ENCODE measurements around the gene PPL. TPM values are rescaled to one million over a fixed set of nuclear protein-coding genes. Genes with fewer than 3 reads are reported as not detected.
"Not testable (repeated sequence)": the region's sequence is repeated elsewhere in the genome, so short reads cannot be mapped to it uniquely, and the experiment has no call there.

Gene PPL
- total RNA-seq, 4 donors from 2014 or later = 28.7 to 84.2 (median 53.0) TPM

DNA sequence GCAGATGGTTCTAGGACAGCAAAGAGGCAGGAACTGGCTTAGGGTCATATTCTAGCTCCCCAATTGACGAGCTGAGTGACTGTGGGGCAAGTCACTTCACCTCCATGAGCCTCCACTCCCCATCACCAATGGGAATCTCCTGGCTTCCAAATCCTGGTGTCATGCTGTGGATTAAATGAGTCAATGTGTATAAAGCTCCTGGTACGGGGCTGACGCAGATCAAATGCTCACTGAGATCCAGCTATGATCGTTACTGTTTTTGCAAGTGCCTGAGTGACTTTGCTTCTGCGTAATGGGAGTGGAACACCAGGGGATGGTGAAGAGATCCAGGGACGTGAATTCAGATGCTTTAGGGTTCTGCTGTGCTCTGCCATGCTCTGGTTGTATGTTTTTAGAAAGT is 23.6 kb upstream of the PPL start:
- no peak for TF ChIP-seq POLR2A (IDR thresholded peaks at IDR 0.05)
- TF ChIP-seq CTCF (IDR thresholded peaks at IDR 0.05) = no peak
- DNase-seq = no peak
- Histone ChIP-seq H3K4me1 (peaks cover 0 to 15% (median 2%) of the 10 kb centered on the region in 4 donors), H3K9me3 (no peaks in the 10 kb centered on the region), H3K27ac (no peak overlapping the region), H3K4me3 (no peak overlapping the region), H3K27me3 (no peaks in the 10 kb centered on the region), H3K36me3 (no peaks in the 10 kb centered on the region)

GRCh38 chr16:4958510-4959438 is 21.8 kb upstream of the PPL start:
- Histone ChIP-seq H3K4me1 (peaks cover 0 to 15% (median 2%) of the 10 kb centered on the region in 4 donors), H3K27ac (peak overlapping the region in 1 of 4 donors; percentile 20), H3K4me3 (peak overlapping the region; percentile 29 to 56 (median 36)), H3K27me3 (no peaks in the 10 kb centered on the region), H3K9me3 (no peaks in the 10 kb centered on the region), H3K36me3 (no peaks in the 10 kb centered on the region)
- TF ChIP-seq POLR2A (IDR thresholded peaks at IDR 0.05) = no peak
- TF ChIP-seq CTCF (IDR thresholded peaks at IDR 0.05) = no peak
- DNase-seq = no peak

GRCh38 chr16:4957720-4958509 is 21.0 kb upstream of the PPL start, which contains the start of gene SEC14L5:
TSS of gene SEC14L5 (plus strand) at chr16:4958330. CDS start at chr16:4959324, 994 bp downstream.
- Histone ChIP-seq H3K36me3 (no peaks in the 10 kb centered on the region), H3K4me1 (peaks cover 0 to 15% (median 2%) of the 10 kb centered on the region in 4 donors), H3K27ac (peak within 1 kb of the TSS; percentile 25 to 81 (median 59)), H3K9me3 (no peaks in the 10 kb centered on the region), H3K4me3 (peak within 1 kb of the TSS; percentile 29 to 62 (median 43)), H3K27me3 (no peaks in the 10 kb centered on the region)
- peak; percentile 82 to 99 (median 97) for DNase-seq
- peak in 1 of 6 experiments; percentile 17 for TF ChIP-seq CTCF (IDR thresholded peaks at IDR 0.05)
- peak; percentile 32 to 62 for TF ChIP-seq POLR2A (IDR thresholded peaks at IDR 0.05)

GRCh38 chr16:4957420-4957719 is 20.4 kb upstream of the PPL start:
- no peaks in the 10 kb centered on the region for H3K36me3 ChIP-seq
- peaks cover 0 to 15% (median 2%) of the 10 kb centered on the region in 4 donors for H3K4me1 ChIP-seq
- no peak for DNase-seq
- H3K27me3 ChIP-seq = no peaks in the 10 kb centered on the region
- peak overlapping the region; percentile 29 to 62 (median 43) for H3K4me3 ChIP-seq
- H3K9me3 ChIP-seq = no peaks in the 10 kb centered on the region
- TF ChIP-seq POLR2A (IDR thresholded peaks at IDR 0.05) = no peak
- TF ChIP-seq CTCF (IDR thresholded peaks at IDR 0.05) = no peak
- peak overlapping the region; percentile 25 to 81 (median 59) for H3K27ac ChIP-seq

- no peak for TF ChIP-seq POLR2A (IDR thresholded peaks at IDR 0.05)
- TF ChIP-seq CTCF (IDR thresholded peaks at IDR 0.05) = no peak
- H3K36me3 ChIP-seq = no peaks in the 10 kb centered on the region
- H3K27ac ChIP-seq = no peak overlapping the region
- DNase-seq = no peak
- H3K4me3 ChIP-seq = no peak overlapping the region
- H3K27me3 ChIP-seq = no peaks in the 10 kb centered on the region
- H3K9me3 ChIP-seq = no peaks in the 10 kb centered on the region
- peaks cover 0 to 15% (median 2%) of the 10 kb centered on the region in 4 donors for H3K4me1 ChIP-seq
These were observed 17.8 kb upstream of the PPL start for GRCh38 chr16:4954714-4955113.

GRCh38 chr16:4951583-4951982 is 14.6 kb upstream of the PPL start:
- H3K4me1 ChIP-seq, H3K27ac ChIP-seq, H3K36me3 ChIP-seq, H3K27me3 ChIP-seq, H3K4me3 ChIP-seq, DNase-seq, H3K9me3 ChIP-seq: not testable (repeated sequence)

All from Peyer's patch (tissue), 4 donors.